GM12864 (cell line): ENCODE results near the gene PRPF8.
"Not testable (repeated sequence)": the region's sequence is repeated elsewhere in the genome, so short reads cannot be mapped to it uniquely, and the experiment has no call there.

Source experiments
- DNase-seq: peaks from one replicate; pipeline ENCODE4 v3.0.0-alpha.2; 2011; ENCODE audit warnings: low read depth
- H3K4me3 ChIP-seq: 2 replicates; pipeline ENCODE4 v1.5.1; 2011; ENCODE audit warnings: mild to moderate bottlenecking, low read depth, low read length, control low read depth
- CTCF ChIP-seq: IDR thresholded peaks from 2 replicates; pipeline ENCODE4 v1.5.1; 2011; ENCODE audit warnings: low read depth, mild to moderate bottlenecking, moderate library complexity, low read length, control low read depth, inconsistent platforms; ENCODE audit errors: missing control alignments

Gene PRPF8

GRCh38 chr17:1683459-1683858 is 1.2 kb downstream of the PRPF8 start:
- peak overlapping the region; percentile 97 for H3K4me3 ChIP-seq
- DNase-seq, result no peak
- TF ChIP-seq CTCF, result no peak

GRCh38 chr17:1676401-1676800 is 8.3 kb downstream of the PRPF8 start:
- no peak for TF ChIP-seq CTCF
- no peak for DNase-seq
- no peak overlapping the region for H3K4me3 ChIP-seq

GRCh38 chr17:1673041-1673785 is 11.5 kb downstream of the PRPF8 start:
- no peak overlapping the region for H3K4me3 ChIP-seq
- no peak for DNase-seq
- no peak for TF ChIP-seq CTCF

GRCh38 chr17:1663934-1664333 is 20.7 kb downstream of the PRPF8 start:
- not testable (repeated sequence) for DNase-seq, H3K4me3 ChIP-seq

DNA sequence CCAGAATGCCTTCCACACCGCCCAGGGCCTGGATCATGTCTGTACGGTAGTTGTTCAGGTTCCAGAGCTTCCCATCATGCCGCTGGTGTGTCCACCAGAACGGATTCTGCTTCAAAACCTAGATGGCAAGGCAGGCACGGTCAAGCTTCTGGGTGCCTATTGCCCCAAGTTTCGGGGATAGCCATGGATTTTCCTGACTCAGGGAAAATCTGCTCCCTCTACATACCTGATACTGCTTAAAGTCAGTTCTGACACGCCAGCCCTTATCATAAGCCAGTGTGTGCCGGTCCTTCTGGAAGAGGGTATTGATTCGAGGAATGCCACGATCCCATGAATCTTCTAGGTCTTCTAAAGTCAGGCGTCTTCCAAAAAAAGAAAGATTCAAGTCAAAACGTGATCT is 23.6 kb downstream of the PRPF8 start:
- no peak for TF ChIP-seq CTCF
- DNase-seq, result no peak
- no peak overlapping the region for H3K4me3 ChIP-seq

GRCh38 chr17:1658100-1658499 is 26.6 kb downstream of the PRPF8 start:
- DNase-seq, result no peak
- TF ChIP-seq CTCF, result no peak
- H3K4me3 ChIP-seq, result no peak overlapping the region

DNA sequence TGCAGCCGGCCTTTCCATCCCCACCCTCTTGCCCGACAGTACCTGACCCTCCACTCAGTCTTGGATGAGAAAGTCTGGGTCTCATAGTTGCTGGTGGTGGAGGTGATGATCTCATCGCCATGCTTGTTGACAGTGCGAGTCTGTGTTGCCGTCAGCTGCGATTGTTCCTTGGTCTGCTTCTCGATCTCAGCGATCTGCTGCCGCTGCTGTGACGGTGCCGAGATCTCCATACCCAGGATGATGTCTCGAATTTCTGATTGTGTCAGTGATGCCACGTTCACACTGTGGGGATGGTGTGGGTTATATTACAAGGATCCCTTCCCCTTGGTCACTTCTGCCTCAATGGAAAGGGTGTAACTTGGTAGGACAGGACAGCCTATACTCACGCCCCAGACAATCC is 30.9 kb downstream of the PRPF8 start:
- TF ChIP-seq CTCF, result no peak
- no peak overlapping the region for H3K4me3 ChIP-seq
- DNase-seq, result no peak

- DNase-seq, H3K4me3 ChIP-seq: not testable (repeated sequence)
Measured at GRCh38 chr17:1652794-1653193, 31.9 kb downstream of the PRPF8 start.
